Fibroblast of the aortic adventitia (primary cell): ENCODE data around the gene MCM7. TPM values are rescaled to one million over a fixed set of nuclear protein-coding genes. Genes with fewer than 3 reads are reported as not detected.

Source experiments
- DNase-seq: peaks from one replicate; pipeline ENCODE4 v3.0.0-alpha.2; 2010; ENCODE audit warnings: low read depth
- H3K4me3 ChIP-seq: 2 replicates; pipeline ENCODE4 v1.5.1; 2011; ENCODE audit warnings: low read depth, mild to moderate bottlenecking, control low read depth, low read length, moderate library complexity
- small RNA-seq: library from RNA; depleted of rRNA; stranded (forward); fragments of <200 nt; gene quantifications from one replicate; pipeline ENCODE3, GENCODE V24; 2012
- total RNA-seq: library from RNA; depleted of rRNA; stranded (reverse); fragments of >200 nt; gene quantifications from 2 replicates; pipeline ENCODE4 v1.2.3, GENCODE V29; 2012; ENCODE audit warnings: low replicate concordance
- TF ChIP-seq, protein P1 (sequence below): IDR thresholded peaks from 2 replicates; pipeline ENCODE4 v1.5.1; 2011; ENCODE audit warnings: mild to moderate bottlenecking, low read length, control low read depth, inconsistent platforms; ENCODE audit not compliant: insufficient read depth

Gene MCM7
- total RNA-seq, 1 donor: 97.7 TPM

GRCh38 chr7:100044718-100045117 lies 56.5 kb downstream of the MCM7 start:
- no peak overlapping the region for H3K4me3 ChIP-seq
- TF ChIP-seq, protein P1, sequence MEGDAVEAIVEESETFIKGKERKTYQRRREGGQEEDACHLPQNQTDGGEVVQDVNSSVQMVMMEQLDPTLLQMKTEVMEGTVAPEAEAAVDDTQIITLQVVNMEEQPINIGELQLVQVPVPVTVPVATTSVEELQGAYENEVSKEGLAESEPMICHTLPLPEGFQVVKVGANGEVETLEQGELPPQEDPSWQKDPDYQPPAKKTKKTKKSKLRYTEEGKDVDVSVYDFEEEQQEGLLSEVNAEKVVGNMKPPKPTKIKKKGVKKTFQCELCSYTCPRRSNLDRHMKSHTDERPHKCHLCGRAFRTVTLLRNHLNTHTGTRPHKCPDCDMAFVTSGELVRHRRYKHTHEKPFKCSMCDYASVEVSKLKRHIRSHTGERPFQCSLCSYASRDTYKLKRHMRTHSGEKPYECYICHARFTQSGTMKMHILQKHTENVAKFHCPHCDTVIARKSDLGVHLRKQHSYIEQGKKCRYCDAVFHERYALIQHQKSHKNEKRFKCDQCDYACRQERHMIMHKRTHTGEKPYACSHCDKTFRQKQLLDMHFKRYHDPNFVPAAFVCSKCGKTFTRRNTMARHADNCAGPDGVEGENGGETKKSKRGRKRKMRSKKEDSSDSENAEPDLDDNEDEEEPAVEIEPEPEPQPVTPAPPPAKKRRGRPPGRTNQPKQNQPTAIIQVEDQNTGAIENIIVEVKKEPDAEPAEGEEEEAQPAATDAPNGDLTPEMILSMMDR: no peak
- DNase-seq: no peak

Small RNA genes lying within 50 kb of the gene (small RNA-seq; reads per million reads assigned to genes)
- 3,449 reads per million, percentile 100 among the genes with 10 or more reads in this experiment for gene MIR106B
- gene MIR25: 1,462 reads per million, percentile 99 among the genes with 10 or more reads in this experiment
- gene MIR93: 3,687 reads per million, percentile 100 among the genes with 10 or more reads in this experiment

Other genes with a start within 250 kb of the MCM7 start
- 0.63 and 0.65 TPM in 2 replicates for gene OR2AE1, start 224.4 kb downstream of the MCM7 start, total RNA-seq
- gene TRIM4, start 181.9 kb downstream of the MCM7 start, total RNA-seq: 26.3 and 34.8 TPM in 2 replicates
- not detected in 2 replicates for gene GJC3, start 171.8 kb downstream of the MCM7 start, total RNA-seq
- gene AZGP1, start 125.4 kb downstream of the MCM7 start, total RNA-seq: not detected in 2 replicates
- gene ZKSCAN1, start 85.8 kb downstream of the MCM7 start, total RNA-seq: 28.9 and 41.9 TPM in 2 replicates
- gene ZSCAN21, start 51.6 kb downstream of the MCM7 start, total RNA-seq: 5.7 and 9.3 TPM in 2 replicates
- gene ZNF3, start 19.7 kb downstream of the MCM7 start, total RNA-seq: 24.3 and 71.3 TPM in 2 replicates
- 27.1 and 83.7 TPM in 2 replicates for gene COPS6, start 12.4 kb downstream of the MCM7 start, total RNA-seq
- gene AP4M1, start 246 bp upstream of the MCM7 start, total RNA-seq: 17.6 and 18.2 TPM in 2 replicates
- gene TAF6, start 18.0 kb upstream of the MCM7 start, total RNA-seq: 38.6 and 42.7 TPM in 2 replicates
- gene CNPY4, start 18.2 kb upstream of the MCM7 start, total RNA-seq: 25.4 and 54.5 TPM in 2 replicates
- gene MBLAC1, start 25.6 kb upstream of the MCM7 start, total RNA-seq: 1.9 and 4.2 TPM in 2 replicates
- 82.2 and 316 TPM in 2 replicates for gene LAMTOR4, start 47.5 kb upstream of the MCM7 start, total RNA-seq
- 3.5 and 10.0 TPM in 2 replicates for gene TRAPPC14, start 57.3 kb upstream of the MCM7 start, total RNA-seq
- 4.0 and 9.8 TPM in 2 replicates for gene GAL3ST4, start 67.2 kb upstream of the MCM7 start, total RNA-seq
- 1.2 and 4.5 TPM in 2 replicates for gene GPC2, start 76.0 kb upstream of the MCM7 start, total RNA-seq
- gene STAG3, start 76.5 kb upstream of the MCM7 start, total RNA-seq: 0.90 and 4.8 TPM in 2 replicates
- gene PVRIG, start 118.6 kb upstream of the MCM7 start, total RNA-seq: not detected in 2 replicates
- not detected in 2 replicates for gene SPDYE3, start 206.3 kb upstream of the MCM7 start, total RNA-seq